ENCODE measurements around the gene MTAP.

GRCh38 chr9:21800931-21801682 lies 1.3 kb upstream of the MTAP start:
- no peak for TF ChIP-seq CTCF (IDR thresholded peaks at IDR 0.05; ENCODE audit: low read length)
- no peak for TF ChIP-seq EZH2 (optimal IDR thresholded peaks at IDR 0.05; ENCODE audit: low read depth, low read length)
- no peak for TF ChIP-seq EZH2phosphoT487 (IDR thresholded peaks at IDR 0.05; ENCODE audit: low read length)

Measured in MM.1S (cell line).